Measurements from ENCODE around the gene AP3S1. TPM values are rescaled to one million over a fixed set of nuclear protein-coding genes. Genes with fewer than 3 reads are reported as not detected.
"Not testable (repeated sequence)": the region's sequence is repeated elsewhere in the genome, so short reads cannot be mapped to it uniquely, and the experiment has no call there.

AP3S1 gene
- total and polyA plus RNA-seq, 12 donors, result 30.3 to 63.0 (median 41.9) TPM

DNA sequence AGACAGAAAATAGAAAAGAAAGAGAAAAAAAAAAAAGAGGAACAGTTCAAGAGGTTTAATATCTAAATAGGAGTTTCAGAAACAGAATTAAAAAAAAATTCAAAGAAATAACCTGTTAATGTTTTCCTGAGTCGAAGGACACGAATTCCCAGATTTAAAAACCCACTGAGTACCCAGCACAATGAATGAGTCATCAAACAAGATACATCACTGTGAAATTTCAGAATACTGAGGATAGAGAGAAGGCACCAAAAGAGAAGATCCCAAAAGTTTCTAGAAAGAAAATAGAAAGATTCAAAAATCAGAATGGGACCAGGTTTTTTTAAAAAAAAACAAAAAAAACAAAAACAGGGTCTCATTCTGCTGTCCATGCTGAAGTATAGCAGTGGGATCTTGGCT, 34.1 kb upstream of the AP3S1 start:
- Histone ChIP-seq H3K4me3 (no peak overlapping the region), H3K27ac (no peak overlapping the region), H3K27me3 (peaks cover 0 to 15% (median 3%) of the 10 kb centered on the region in 7 donors), H3K9me3 (no peaks in the 10 kb centered on the region), H3K4me1 (no peaks in the 10 kb centered on the region), H3K36me3 (peaks cover 0 to 32% (median 0%) of the 10 kb centered on the region in 9 donors)
- TF ChIP-seq, protein P1, sequence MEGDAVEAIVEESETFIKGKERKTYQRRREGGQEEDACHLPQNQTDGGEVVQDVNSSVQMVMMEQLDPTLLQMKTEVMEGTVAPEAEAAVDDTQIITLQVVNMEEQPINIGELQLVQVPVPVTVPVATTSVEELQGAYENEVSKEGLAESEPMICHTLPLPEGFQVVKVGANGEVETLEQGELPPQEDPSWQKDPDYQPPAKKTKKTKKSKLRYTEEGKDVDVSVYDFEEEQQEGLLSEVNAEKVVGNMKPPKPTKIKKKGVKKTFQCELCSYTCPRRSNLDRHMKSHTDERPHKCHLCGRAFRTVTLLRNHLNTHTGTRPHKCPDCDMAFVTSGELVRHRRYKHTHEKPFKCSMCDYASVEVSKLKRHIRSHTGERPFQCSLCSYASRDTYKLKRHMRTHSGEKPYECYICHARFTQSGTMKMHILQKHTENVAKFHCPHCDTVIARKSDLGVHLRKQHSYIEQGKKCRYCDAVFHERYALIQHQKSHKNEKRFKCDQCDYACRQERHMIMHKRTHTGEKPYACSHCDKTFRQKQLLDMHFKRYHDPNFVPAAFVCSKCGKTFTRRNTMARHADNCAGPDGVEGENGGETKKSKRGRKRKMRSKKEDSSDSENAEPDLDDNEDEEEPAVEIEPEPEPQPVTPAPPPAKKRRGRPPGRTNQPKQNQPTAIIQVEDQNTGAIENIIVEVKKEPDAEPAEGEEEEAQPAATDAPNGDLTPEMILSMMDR (IDR thresholded peaks at IDR 0.05), result no peak
- 88 to 94% methylated on average over 2 of the region's 2 CpGs for WGBS, 2 donors
- ATAC-seq (no peak), DNase-seq (no peak)
- intact Hi-C loops (cut with DNase I), result no loop called here

DNA sequence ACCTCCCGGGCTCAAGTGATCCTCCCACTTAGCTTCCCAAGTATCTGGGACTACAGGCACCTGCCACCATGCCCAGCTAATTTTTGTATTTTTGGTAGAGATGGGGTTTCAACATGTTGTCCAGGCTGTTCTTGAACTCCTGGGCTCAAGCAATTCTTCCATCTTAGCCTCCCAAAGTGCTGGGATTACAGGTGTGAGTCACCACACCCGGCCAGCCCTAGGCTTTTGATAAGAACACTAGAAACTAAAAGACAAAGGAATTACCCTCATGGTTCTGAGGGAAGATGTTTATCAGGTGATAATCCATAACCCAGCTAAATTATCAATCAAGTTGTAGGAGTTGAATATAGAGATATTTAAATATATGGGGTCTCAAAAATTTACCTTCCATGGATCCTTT, 33.7 kb upstream of the AP3S1 start:
- Histone ChIP-seq H3K36me3 (peaks cover 0 to 32% (median 0%) of the 10 kb centered on the region in 9 donors), H3K27me3 (peaks cover 0 to 19% (median 4%) of the 10 kb centered on the region in 7 donors)
- H3K4me3 ChIP-seq; H3K4me1 ChIP-seq; H3K27ac ChIP-seq; intact Hi-C loops (cut with DNase I); ATAC-seq; H3K9me3 ChIP-seq; DNase-seq: not testable (repeated sequence)
- WGBS, 2 donors, result 91% methylated on average over 2 of the region's 2 CpGs

DNA sequence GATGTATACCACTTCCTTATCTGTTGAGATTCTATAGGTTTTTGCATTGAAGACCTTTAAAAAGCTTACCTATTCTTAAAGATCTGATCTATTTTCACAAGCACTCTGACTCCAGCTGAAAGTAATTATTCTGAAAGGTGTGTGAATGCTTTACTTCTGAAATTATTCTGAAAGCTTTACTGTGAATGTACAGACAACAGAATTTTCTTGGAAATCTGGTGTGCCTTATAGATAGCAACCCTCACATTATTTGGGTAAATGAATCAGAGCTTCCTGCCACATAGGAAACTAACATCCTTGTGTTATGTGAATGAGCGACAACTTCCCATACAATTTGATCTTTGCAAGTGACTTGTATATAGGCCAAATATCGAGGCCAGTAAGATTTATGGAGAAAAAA, 31.8 kb upstream of the AP3S1 start:
- DNase-seq, result no peak
- 70 to 73% methylated on average over 2 of the region's 2 CpGs for WGBS, 2 donors
- H3K4me1 ChIP-seq, result no peaks in the 10 kb centered on the region
- TF ChIP-seq, protein P1 (IDR thresholded peaks at IDR 0.05), result no peak
- H3K4me3 ChIP-seq, result no peak overlapping the region
- ATAC-seq, result no peak
- intact Hi-C loops (cut with DNase I), result no loop called here
- peaks cover 0 to 38% (median 20%) of the 10 kb centered on the region in 7 donors for H3K27me3 ChIP-seq
- peaks cover 0 to 27% (median 0%) of the 10 kb centered on the region in 9 donors for H3K36me3 ChIP-seq
- no peak overlapping the region for H3K27ac ChIP-seq
- H3K9me3 ChIP-seq, result no peaks in the 10 kb centered on the region

DNA sequence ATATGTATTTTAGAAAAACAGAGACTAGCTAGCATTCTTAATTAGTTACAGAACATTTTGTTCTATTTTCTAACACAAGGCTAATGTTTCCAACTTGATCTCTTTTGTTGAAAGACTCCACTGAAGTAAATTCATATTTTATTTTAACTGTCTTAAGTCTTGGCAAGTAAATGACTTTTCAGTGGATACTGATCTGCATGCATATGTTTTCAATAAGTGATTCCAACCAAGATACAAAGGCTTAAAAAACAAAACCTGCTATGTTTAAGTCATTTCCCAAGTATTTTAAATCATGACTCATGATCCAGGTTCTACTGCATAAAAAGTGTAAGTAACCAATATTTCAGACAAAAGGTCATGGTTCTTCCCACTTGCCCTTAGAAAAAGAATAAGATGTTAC, 31.0 kb upstream of the AP3S1 start:
- intact Hi-C loops (cut with DNase I), result no loop called here
- ATAC-seq (no peak), DNase-seq (no peak)
- peaks cover 0 to 22% (median 0%) of the 10 kb centered on the region in 9 donors for H3K36me3 ChIP-seq
- no peaks in the 10 kb centered on the region for H3K9me3 ChIP-seq
- no peak overlapping the region for H3K4me3 ChIP-seq
- no peak overlapping the region for H3K27ac ChIP-seq
- TF ChIP-seq, protein P1 (IDR thresholded peaks at IDR 0.05), result no peak
- H3K4me1 ChIP-seq, result peaks cover 0 to 8% (median 4%) of the 10 kb centered on the region in 9 donors
- peaks cover 0 to 46% (median 29%) of the 10 kb centered on the region in 7 donors for H3K27me3 ChIP-seq

DNA sequence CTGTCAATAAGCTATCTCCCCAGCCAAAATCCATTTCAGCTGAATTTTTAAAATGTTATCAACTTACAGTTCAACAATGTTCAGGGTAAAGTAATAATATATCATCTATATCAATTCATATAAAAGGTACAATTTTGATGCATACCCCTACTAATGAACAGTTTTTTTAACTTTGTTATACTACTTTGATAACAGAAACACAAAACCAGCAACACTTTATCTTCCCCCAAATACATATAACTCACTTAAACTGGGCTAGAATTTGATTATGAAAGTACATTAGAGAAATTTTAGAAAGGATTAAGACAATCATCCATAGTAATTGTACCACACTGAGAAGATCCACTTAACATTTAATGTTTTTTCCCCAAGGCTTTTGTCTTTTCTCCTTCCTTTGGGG, 30.3 kb upstream of the AP3S1 start:
- DNase-seq, result no peak
- peaks cover 0 to 14% (median 9%) of the 10 kb centered on the region in 9 donors for H3K4me1 ChIP-seq
- peaks cover 0 to 52% (median 35%) of the 10 kb centered on the region in 7 donors for H3K27me3 ChIP-seq
- TF ChIP-seq, protein P1 (IDR thresholded peaks at IDR 0.05), result no peak
- H3K27ac ChIP-seq, result no peak overlapping the region
- intact Hi-C loops (cut with DNase I), result no loop called here
- H3K9me3 ChIP-seq, result no peaks in the 10 kb centered on the region
- no peak overlapping the region for H3K4me3 ChIP-seq
- no peak for ATAC-seq
- H3K36me3 ChIP-seq, result peaks cover 0 to 22% (median 0%) of the 10 kb centered on the region in 9 donors

All from heart right ventricle (tissue), 16 donors.